Iris pigment epithelial cell (primary cell): ENCODE measurements around the gene PDE4B.
A peak's percentile ranks its signal among the peaks of the same experiment; 100 is the strongest.

Experiments used
- DNase-seq: peaks from one replicate; pipeline ENCODE4 v3.0.0-alpha.2; 2011; ENCODE audit warnings: low read depth

Gene PDE4B

DNA sequence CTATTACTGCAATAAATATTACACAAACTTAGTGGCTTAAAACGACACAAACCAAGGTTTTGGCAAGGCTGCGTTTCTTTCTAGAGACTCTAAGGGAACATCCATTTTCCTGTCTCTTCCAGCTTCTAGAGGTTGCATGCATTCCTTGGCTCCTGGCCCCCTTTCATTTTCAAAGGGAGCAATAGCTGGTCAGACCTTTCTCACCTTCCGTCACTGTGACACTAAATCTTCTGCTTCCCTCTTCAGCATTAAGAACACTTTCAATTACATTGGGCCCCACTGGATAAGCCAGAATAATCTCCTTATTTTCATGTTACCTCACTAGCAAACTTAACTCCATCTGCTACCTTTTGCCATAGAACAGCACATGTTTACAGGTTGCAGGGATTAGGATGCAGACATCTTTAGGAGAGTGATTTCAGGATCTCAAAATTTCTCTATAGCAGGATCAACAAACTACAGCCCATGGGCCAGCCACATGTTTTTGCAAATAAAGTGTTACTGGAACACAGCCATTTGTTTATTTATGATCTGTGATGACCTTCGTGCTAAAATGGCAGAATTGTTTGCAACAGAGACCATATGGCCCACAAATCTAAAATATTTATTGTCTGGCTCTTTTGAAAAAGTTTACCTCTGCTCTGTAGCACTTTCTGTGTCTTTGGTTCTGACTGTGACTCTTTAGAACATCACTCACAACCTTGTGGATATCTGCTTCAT is 519.7 kb downstream of the PDE4B start:
- DNase-seq, result no peak

DNA sequence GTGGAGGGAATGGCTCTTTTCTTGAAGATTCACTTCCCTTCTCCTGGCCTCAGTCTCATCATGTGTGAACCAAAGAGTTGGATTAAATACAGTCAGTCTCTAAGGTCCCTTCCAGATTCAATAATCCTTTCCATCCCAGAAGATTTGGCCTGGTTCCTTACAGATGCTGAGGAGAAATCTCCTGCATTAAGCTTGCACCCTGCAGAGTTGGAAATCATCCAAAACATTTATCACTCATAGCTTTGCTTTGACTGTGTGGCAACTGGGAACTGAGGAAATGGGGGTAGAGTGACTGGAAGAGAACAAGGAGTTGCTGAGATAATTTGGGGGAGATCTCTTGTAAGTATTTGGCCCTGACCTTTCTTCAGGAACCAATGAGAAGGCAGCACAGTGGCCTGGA is 520.7 kb downstream of the PDE4B start:
- peak; percentile 28 for DNase-seq

DNA sequence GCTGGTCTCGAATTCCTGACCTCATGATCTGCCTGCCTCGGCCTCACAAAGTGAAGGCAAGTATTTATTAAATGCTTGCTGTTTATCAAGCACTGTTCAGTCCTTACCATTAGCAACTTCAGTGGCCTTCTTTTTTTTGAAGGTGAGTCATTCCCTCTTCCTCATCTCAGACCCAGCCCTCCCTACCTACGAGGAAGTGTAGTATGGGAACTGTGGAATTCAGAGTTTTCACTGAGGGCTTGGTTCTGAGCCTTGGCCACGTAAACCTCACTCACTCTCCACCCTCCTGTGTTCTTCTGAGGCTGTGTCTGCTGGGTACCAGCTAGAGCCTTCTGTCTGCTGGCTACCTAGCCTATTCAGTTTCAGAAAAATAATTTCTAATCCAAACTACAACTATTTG is 523.0 kb downstream of the PDE4B start:
- peak; percentile 51 for DNase-seq

DNA sequence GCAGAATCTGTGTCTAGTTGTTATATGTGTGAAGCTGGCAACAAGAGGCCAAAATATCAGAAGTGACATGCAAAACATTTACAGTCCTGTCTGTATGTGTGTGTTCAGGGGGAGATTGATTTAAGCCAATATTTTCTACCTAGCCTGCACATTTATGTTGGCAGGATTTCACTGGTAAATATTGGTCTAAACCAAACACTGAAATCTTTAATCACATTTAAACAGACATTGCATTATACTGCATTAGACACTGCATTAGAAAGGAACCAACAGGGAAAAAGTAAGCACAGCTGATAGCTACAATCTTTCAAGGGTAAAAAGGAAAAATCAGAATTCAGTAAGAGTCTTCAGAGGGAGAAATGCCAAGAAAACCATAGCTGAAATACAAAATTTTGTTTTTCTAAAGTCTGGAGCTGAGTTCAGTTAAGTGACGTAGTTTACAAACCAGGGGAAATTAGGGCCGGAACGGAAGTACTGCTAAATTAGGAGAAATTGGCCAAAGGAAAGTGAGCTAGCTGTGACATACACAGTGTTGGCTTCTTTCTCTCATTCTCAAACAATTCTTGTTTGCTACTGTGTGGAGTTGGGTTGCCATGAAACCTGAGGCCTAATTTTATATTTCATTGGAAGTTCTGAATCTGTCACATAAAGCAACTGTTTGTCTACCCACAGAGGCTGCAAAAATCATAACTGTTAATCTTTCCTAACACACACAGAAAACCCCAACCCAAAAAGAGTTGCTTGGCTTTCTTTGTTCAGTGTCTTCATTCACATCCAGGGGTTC is 524.0 kb downstream of the PDE4B start:
- no peak for DNase-seq

DNA sequence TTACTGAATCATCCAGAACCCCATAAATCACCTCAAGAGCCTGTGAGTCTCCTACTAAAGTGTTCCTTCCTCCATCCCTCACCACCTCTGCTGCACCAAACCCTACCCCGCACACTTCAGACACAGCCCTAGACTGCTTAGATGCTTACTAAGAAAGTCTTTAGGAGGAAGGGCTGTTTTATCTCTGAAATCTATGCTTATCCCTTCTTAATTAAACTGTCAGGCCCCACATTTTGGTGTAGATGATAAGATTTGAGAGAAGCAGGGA is 524.5 kb downstream of the PDE4B start:
- DNase-seq, result no peak

DNA sequence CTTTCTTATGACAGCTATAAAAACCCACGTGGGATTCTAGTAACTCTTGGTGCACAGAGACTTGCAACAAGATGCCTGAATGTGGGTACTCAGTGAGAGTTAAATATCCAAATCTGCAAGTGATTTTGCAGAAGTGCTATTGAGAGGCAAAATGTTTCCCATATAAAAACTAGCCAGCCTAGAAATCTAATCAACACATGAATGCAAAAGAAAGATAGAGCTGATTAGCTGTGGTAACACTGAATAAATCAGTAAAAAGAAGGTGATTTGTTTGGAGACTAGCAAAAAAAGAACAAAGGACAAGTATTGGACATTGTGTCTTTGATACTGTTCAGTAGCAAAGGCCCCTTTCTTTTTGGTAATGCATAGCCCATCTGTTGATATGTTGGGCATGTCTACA is 527.5 kb downstream of the PDE4B start:
- DNase-seq, result no peak

DNA sequence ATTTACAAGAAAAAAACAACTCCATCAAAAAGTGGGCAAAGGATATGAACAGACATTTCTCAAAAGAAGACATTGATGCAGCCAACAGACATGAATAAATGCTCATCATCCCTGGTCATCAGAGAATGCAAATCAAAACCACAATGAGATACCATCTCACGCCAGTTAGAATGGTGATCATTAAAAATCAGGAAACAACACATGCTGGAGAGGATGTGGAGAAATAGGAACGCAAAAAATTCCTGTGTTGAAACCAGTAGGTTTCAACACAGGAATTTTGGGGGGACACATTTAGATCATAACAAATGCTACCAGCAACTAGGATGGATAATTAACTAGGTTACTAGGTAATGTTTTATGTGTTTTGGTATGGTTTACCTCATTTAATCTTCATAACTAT is 529.8 kb downstream of the PDE4B start:
- peak; percentile 35 for DNase-seq

DNA sequence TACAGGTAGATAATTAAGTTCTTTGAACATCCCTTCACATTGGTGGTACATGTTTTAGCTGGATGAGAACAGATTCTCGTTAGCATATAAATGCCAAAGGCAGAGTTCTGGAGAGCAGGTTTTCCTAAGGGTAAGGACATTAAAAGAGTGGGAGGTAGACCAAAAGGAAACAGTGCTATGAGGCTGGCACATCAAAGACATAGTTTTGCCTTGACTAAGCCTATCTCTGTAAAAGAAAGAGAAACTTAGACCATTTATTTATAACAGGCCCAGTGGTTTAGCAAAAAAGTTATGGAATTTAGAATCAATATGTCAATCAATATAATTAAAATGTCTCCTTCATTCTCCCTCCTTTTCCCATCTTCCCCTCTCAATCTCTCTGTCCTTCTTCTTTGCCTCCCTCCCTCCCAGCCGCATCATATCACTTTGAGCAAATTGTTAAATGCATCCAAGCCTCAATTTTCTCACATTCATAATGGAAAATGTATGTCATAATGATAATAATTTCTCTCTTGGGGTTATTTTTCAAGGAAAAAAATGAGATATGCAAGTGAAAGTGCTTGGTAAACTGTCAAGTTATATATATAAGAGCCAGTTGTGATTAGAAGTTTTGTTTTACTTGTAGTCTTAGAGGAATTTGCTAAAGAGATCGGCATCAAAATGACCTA is 531.4 kb downstream of the PDE4B start:
- peak; percentile 31 for DNase-seq

DNA sequence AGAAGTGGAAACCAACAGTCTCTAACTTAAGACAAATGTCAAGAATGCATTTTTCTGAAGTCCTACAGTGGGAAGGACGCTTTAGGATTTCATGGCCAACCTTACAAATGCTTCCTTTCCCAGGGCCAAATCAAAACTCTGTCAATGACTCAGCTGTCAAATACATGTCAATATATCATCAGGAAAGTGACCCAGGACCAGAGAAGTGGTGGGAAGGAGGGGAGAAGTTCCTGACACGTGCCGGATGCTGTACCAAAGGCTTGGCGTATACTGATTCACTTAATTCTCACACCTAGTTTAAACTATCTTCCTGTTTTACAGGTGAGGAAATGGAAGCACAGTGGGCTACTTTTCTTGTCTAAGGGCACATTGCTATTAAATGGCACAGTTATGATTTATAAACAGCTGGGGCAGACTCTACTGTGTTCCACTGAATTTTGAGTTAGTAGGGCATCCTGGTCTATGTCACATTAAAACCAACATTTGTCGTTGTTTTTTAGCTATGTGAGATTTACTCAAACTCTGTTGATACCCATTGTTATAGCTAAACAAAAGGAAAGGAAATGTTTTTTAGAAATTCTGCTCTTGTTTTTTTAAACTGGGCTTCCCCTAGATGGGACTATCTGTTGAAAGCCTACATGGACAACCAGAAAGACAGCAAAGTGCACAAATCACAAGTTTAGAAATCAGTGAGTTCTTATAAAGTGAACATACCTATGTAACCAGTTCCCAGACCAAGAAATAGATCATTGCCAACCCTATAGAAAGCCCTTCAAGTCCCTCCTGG is 533.1 kb downstream of the PDE4B start:
- no peak for DNase-seq

DNA sequence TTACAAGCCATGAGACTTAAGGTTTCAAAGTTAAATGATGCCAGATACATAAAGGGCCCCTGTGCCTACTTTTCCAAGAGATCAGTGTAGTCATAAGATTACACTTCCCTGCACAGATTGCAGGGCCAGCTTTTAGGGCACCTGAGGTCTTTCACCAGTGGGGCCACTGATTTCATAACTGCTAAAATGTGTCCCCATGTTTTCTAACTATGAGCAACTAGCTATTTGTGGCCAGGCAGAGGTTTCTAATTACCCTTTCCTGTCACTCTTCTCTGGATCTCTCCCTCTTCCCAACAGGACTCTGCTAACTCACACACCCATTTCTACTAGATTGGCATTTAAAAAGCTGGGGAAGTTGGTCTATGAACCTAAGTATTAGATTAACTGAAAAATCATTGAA is 534.2 kb downstream of the PDE4B start:
- no peak for DNase-seq

DNA sequence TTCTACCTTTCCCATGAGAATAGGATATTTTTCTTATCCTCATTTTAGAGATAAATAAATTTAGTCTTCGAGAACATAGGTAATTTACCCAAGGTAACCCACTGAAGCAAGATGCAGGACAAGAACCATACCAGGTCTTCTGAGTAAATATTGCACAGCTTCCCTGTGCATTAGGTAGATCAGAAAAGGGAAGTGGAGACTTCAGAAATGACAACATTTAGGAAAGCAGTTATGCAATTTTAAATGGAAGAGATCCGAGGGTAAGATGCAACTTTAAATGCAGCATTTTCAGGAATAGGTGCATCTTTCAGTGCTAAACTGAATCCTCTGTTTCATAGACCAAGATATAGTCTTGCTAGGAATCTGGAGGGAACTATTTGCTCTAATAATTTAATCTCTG is 534.9 kb downstream of the PDE4B start:
- no peak for DNase-seq

DNA sequence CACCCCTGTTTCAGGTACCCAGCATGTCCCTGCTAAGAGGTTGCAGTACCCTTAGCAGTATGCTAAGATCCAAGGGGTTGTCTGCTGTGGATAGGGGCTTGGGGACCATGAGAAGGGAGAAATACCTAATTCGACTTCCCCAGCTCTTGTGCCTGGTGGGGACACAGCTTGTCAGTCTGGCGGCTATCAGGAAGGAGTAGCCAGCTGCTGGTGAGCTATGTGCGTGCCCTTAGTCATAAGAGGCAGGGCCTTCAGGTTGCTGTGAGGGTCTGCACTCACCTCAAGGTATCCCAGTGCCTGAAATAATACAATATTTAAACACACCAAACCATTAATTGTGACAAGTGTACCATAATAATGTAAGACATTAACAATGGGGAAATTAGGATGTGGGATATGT is 536.2 kb downstream of the PDE4B start:
- DNase-seq, result no peak

DNA sequence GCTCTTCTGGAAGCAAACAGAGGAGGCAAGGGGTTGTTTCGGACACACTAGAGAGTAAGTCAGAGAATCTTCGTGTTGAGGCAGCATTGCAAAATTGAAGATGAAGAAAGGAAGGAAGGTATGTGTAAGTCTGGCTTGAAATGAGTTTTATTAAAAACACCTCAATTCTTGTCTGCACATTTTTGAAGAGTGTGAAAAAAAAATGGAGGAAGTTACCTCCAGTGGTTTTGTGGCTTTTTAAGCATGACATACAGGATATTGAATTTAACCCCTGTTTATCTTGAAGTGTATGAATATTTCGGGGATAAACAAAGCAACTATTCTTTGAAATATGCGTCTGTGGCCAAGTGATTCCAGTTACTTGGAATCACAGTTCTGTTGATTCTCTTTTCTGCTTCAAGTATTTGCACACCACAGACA is 538.0 kb downstream of the PDE4B start:
- DNase-seq, result peak; percentile 45

DNA sequence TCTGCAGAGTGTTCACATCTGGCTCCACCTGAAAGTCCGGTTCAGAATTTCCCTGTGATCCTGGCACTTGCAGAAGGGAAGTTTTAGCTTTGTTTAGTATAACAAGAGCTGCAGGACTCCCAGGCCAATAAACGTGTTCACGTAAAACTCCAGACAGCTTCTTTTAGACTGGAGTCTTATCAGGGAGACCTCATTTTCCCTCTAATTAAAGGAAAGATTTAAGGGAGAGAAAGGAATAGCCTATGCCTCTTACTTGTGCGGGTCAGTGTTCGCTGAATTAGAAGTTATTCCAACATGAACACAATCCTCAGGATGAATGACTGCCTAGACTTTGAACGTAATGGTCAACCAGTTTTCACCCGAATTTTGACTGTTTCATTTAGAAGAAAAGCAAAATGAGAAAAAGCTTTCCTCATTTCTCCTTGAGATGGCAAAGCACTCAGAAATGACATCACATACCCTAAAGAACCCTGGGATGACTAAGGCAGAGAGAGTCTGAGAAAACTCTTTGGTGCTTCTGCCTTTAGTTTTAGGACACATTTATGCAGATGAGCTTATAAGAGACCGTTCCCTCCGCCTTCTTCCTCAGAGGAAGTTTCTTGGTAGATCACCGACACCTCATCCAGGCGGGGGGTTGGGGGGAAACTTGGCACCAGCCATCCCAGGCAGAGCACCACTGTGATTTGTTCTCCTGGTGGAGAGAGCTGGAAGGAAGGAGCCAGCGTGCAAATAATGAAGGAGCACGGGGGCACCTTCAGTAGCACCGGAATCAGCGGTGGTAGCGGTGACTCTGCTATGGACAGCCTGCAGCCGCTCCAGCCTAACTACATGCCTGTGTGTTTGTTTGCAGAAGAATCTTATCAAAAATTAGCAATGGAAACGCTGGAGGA is 539.2 kb downstream of the PDE4B start:
- peak; percentile 76 for DNase-seq

DNA sequence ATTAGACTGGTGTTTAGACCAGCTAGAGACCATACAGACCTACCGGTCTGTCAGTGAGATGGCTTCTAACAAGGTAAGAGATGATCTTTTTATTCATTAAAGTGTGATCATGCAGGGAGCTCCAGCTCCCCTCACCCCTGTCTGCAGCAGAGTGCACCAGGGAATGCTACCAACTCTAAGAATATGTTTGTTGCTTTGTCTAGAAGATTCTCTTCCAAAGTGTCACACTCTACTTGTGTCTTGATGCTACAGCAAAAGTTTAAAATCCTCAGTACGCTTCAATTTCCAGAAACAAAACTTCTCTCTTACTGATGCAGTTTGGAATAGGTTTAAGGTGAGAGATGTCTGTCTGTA is 539.8 kb downstream of the PDE4B start:
- DNase-seq, result no peak

DNA sequence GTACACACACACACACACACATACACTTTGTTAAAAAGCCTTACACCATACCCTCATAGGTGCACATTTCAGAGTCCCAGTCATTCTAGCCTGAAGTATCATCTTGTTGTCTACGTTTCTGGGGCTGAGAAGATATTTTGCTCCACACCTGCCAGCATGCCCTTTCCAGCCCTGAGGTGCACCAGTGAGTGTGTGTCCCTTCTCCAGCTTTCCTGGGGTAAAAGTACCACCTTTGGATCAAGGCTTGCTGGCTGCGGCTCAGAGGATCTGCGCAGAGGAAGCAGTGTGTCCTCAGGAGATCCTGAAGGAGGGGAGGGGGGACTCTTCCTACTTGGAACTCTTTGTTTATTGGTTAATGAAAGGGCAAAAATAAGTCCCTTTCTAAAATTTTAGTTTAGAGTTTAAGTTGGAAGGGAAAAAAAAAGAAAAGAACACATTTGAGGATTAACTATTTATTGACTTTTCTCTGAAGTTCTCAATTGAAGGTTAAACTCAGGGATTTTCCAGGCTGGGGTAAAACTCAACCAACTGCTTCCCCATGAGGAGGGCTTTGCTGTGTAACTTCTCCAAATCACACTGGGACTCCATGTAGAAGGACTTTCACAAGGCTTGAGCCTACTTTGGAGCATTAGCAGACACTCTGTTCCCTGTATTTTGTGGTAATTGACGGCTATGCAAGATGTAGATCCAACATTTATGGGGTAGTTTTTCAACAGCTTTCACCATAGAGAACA is 540.9 kb downstream of the PDE4B start:
- no peak for DNase-seq

DNA sequence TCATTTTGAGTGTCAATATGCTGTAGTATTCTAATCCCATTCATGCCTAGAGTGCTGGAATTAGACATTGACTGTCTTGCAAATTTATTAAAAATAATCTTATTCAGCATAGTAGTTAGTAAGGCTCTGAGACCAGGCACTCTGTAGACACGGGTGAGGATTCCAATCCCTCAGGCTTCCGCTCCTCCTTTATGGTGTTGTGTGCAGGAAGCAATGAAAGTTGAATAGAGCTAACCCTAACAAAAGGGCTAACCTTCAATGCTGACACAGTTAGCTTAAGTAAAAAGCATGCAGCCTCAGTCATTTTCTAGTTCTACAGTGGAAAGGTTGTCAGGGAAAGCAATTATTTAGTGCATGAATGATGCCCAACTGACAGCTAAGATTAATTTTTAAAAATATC is 541.6 kb downstream of the PDE4B start:
- DNase-seq, result no peak

DNA sequence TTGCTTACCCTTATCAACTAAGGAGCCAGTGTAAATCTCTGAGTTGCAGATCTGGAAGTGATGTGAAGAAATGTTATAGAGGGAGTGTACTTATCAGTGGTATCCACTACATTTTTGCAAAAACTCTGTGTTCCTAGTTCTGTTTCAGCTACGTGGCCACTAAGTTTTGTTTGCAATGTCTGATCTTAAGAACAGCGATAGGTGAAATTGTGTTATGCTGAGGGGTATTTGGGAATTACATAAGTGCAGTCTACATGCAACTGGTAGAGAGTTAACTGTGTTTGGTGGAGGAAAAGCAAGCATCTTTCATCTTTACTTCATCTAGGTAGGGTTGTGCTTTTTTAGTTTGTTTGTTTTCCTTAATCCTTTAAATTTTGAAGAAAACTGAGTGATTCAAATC is 542.4 kb downstream of the PDE4B start:
- DNase-seq, result no peak

DNA sequence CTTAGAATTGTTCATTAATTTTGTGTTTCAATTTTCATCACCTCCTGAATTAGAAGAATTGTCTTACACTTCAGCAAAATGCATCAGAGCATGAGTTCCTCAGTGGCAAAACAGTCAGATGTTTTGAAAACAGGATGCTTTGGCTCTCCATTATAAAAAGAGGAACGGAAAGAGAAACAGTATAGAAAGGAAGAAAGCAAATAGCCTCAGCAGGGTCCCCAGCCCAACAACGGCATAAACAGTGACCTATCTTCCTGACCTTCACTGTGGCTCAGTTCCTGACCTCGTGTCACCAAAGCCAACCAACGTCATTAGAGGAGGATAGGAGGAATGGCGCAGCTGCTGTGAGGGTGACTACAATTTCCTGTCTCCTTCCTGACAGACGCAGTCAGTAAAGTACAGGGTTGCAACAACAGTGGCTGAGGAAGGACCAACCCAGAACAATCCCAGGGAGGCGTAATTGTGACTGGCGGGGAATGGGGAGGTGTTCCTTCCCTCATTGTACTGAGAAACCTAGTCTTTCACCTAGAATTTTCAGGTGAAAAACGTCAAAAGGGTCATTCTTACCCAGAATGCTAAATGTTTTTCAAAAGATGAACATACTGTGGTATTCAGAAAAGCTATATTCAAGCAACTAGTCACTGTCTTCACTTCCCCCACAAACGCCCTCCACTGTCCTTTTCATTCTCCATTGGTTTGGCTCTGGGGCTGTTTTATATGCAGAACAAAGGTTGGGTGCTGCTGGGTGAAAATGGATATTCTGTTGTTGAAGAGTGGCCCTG is 543.4 kb downstream of the PDE4B start:
- peak; percentile 71 for DNase-seq

DNA sequence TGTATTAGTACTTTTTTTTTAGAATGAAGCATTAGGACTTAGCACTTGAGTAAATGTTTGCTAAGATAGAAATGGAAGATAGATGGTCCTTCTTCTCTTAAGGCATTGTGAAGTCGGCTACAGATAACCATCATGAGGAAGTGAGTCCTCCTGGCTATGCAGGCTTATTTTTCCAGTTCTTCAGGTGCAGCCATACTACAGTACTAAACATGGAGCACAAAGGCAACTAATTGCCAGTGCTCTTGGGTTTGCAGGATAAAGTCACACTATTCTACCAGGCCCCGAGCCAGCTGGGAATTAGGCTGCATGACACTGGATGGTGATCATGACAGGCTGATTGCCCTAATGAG is 543.9 kb downstream of the PDE4B start:
- DNase-seq, result no peak
